ENCODE results near the gene PMFBP1.

Gene PMFBP1

DNA sequence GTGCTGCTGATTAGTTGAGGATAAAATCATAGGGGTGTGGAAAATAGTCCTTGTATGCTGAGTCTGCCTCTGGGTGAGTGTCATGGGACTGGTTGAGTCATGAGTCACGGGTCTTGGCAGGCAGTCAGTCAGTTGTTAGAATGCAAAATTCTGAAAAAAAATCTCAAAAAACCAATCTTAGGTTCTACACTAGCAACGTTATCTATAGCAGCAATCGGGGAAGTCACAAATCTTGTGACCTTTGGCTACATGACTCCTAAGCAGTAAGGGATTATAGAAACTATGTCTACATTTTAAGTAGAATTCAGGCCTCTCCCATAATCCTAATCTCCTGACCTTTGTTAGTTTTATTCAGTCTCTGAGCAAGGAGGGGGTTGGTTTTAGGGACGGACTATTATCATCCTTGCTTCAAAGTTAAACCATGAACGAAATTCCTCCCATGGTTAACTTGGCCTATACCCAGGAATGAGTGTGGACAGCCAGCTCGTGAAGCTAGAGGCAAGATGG, 18.0 kb upstream of the PMFBP1 start:
- no peaks in the 10 kb centered on the region for H3K36me3 ChIP-seq (ENCODE audit: control insufficient read depth in 1 of 2, insufficient read depth in 2 of 2, low read depth in 1 of 2, low read length in 2 of 2)
- no peak overlapping the region for H2BK120ac ChIP-seq (ENCODE audit: low read depth, low read length)
- peaks cover 35% of the 10 kb centered on the region for H3K9me3 ChIP-seq (ENCODE audit: control insufficient read depth, low read length)
- H2AFZ ChIP-seq (ENCODE audit: low read depth, low read length), result no peak overlapping the region
- H3K27ac ChIP-seq (ENCODE audit: low read length, poor library complexity, severe bottlenecking), result no peak overlapping the region
- H3K18ac ChIP-seq (ENCODE audit: low read depth in 1 of 2, low read length in 2 of 2), result no peak overlapping the region
- H3K4me2 ChIP-seq (ENCODE audit: low read length, poor library complexity, severe bottlenecking), result no peak overlapping the region
- no peak overlapping the region for H3K4ac ChIP-seq (ENCODE audit: low read depth in 1 of 2, low read length in 2 of 2)
- H3K9ac ChIP-seq (ENCODE audit: low read length), result peak overlapping the region; percentile 62
- H2BK15ac ChIP-seq (ENCODE audit: low read depth, poor library complexity, severe bottlenecking), result no peak overlapping the region
- no peak overlapping the region for H2BK5ac ChIP-seq (ENCODE audit: low read depth, low read length, poor library complexity, severe bottlenecking)
- H3K23ac ChIP-seq (ENCODE audit: low read length in 2 of 2), result no peak overlapping the region
- no peaks in the 10 kb centered on the region for H3K79me1 ChIP-seq (replicated peaks; ENCODE audit: low read length, poor library complexity, severe bottlenecking)
- H3K4me3 ChIP-seq (ENCODE audit: insufficient read depth in 1 of 2, low read depth in 1 of 2, low read length in 2 of 2), result no peak overlapping the region
- no peak overlapping the region for H2BK12ac ChIP-seq (ENCODE audit: low read length in 2 of 2)
- no peaks in the 10 kb centered on the region for H3K4me1 ChIP-seq (ENCODE audit: control insufficient read depth, insufficient read depth, low read depth, low read length)
- H3K27me3 ChIP-seq (ENCODE audit: control insufficient read depth in 1 of 2, insufficient read depth in 1 of 2, low read length in 2 of 2), result no peaks in the 10 kb centered on the region
- no peak overlapping the region for H3K14ac ChIP-seq (ENCODE audit: low read length in 2 of 2)
- 79% methylated on average over 4 of the region's 6 CpGs for WGBS
- H2AK5ac ChIP-seq (ENCODE audit: low read length, severe bottlenecking), result no peak overlapping the region
- DNase-seq, result peak; percentile 58
- no peak overlapping the region for H4K8ac ChIP-seq (ENCODE audit: low read length)
- H4K91ac ChIP-seq (ENCODE audit: low read length), result no peak overlapping the region

DNA sequence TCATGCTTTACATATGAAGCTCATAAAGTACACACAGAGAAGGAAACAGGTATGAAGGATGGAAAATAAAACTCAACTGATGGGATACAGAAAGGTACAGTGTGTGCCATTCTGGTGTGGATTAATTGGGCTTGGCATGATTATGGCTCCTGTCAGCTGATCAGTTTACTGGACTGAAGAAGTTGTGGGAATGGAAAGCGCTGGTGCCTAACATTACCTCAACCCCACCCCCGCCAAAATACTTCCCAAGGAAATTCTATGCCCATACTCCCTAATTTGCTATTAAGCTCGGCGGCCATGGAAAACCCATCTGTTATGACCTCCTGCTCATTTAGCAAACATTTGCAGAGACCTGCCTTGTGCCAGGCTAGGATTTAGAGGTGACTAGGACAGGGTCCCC, 16.6 kb upstream of the PMFBP1 start:
- Histone ChIP-seq H2BK15ac (ENCODE audit: low read depth, poor library complexity, severe bottlenecking) (no peak overlapping the region), H3K9ac (ENCODE audit: low read length) (no peak overlapping the region), H3K9me3 (ENCODE audit: control insufficient read depth, low read length) (peaks cover 35% of the 10 kb centered on the region), H3K14ac (ENCODE audit: low read length in 2 of 2) (no peak overlapping the region), H3K79me1 (replicated peaks; ENCODE audit: low read length, poor library complexity, severe bottlenecking) (no peaks in the 10 kb centered on the region), H3K4me1 (ENCODE audit: control insufficient read depth, insufficient read depth, low read depth, low read length) (no peaks in the 10 kb centered on the region), H3K27ac (ENCODE audit: low read length, poor library complexity, severe bottlenecking) (no peak overlapping the region), H3K18ac (ENCODE audit: low read depth in 1 of 2, low read length in 2 of 2) (no peak overlapping the region), H3K4me3 (ENCODE audit: insufficient read depth in 1 of 2, low read depth in 1 of 2, low read length in 2 of 2) (peak overlapping the region in 1 of 2 experiments; percentile 16), H3K4ac (ENCODE audit: low read depth in 1 of 2, low read length in 2 of 2) (no peak overlapping the region), H3K36me3 (ENCODE audit: control insufficient read depth in 1 of 2, insufficient read depth in 2 of 2, low read depth in 1 of 2, low read length in 2 of 2) (no peaks in the 10 kb centered on the region), H3K4me2 (ENCODE audit: low read length, poor library complexity, severe bottlenecking) (no peak overlapping the region), H2BK12ac (ENCODE audit: low read length in 2 of 2) (no peak overlapping the region), H3K23ac (ENCODE audit: low read length in 2 of 2) (no peak overlapping the region), H2AFZ (ENCODE audit: low read depth, low read length) (no peak overlapping the region), H3K27me3 (ENCODE audit: control insufficient read depth in 1 of 2, insufficient read depth in 1 of 2, low read length in 2 of 2) (peaks cover 0 to 4% of the 10 kb centered on the region in 2 experiments), H2BK120ac (ENCODE audit: low read depth, low read length) (no peak overlapping the region), H2AK5ac (ENCODE audit: low read length, severe bottlenecking) (no peak overlapping the region), H4K8ac (ENCODE audit: low read length) (no peak overlapping the region), H4K91ac (ENCODE audit: low read length) (no peak overlapping the region), H2BK5ac (ENCODE audit: low read depth, low read length, poor library complexity, severe bottlenecking) (no peak overlapping the region)
- 98% methylated on average over 4 of the region's 4 CpGs for WGBS
- DNase-seq, result no peak

DNA sequence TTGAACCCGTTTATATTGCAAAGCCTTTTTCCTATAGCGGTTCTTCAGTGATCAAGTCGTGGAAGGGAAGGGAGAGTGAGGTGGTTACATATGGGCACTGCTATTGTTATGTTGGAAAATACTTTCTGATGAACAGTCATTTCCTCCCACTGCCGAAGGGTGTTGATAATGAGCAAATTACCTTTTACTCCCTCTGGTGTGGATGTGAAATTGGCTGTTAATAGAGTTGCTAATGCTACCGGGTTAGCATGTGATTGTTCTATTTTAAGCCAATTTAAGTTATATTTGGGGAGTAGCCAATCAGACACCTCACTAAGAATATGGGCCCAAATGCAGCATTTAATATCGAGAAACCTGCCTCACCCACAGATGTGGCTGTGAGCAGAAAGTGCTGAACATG, 15.6 kb upstream of the PMFBP1 start:
- H3K4me3 ChIP-seq (ENCODE audit: insufficient read depth in 1 of 2, low read depth in 1 of 2, low read length in 2 of 2), result no peak overlapping the region
- H3K4ac ChIP-seq (ENCODE audit: low read depth in 1 of 2, low read length in 2 of 2), result no peak overlapping the region
- no peak overlapping the region for H4K91ac ChIP-seq (ENCODE audit: low read length)
- H3K27me3 ChIP-seq (ENCODE audit: control insufficient read depth in 1 of 2, insufficient read depth in 1 of 2, low read length in 2 of 2), result peaks cover 0 to 4% of the 10 kb centered on the region in 2 experiments
- no peak overlapping the region for H2BK5ac ChIP-seq (ENCODE audit: low read depth, low read length, poor library complexity, severe bottlenecking)
- peaks cover 2% of the 10 kb centered on the region for H3K4me1 ChIP-seq (ENCODE audit: control insufficient read depth, insufficient read depth, low read depth, low read length)
- H3K23ac ChIP-seq (ENCODE audit: low read length in 2 of 2), result no peak overlapping the region
- no peak overlapping the region for H2BK12ac ChIP-seq (ENCODE audit: low read length in 2 of 2)
- H4K8ac ChIP-seq (ENCODE audit: low read length), result no peak overlapping the region
- no peak overlapping the region for H3K4me2 ChIP-seq (ENCODE audit: low read length, poor library complexity, severe bottlenecking)
- H2AK5ac ChIP-seq (ENCODE audit: low read length, severe bottlenecking), result no peak overlapping the region
- H3K14ac ChIP-seq (ENCODE audit: low read length in 2 of 2), result no peak overlapping the region
- no peaks in the 10 kb centered on the region for H3K36me3 ChIP-seq (ENCODE audit: control insufficient read depth in 1 of 2, insufficient read depth in 2 of 2, low read depth in 1 of 2, low read length in 2 of 2)
- H3K27ac ChIP-seq (ENCODE audit: low read length, poor library complexity, severe bottlenecking), result no peak overlapping the region
- H3K18ac ChIP-seq (ENCODE audit: low read depth in 1 of 2, low read length in 2 of 2), result no peak overlapping the region
- no peak overlapping the region for H2AFZ ChIP-seq (ENCODE audit: low read depth, low read length)
- no peak for DNase-seq
- H2BK120ac ChIP-seq (ENCODE audit: low read depth, low read length), result no peak overlapping the region
- WGBS, result 85% methylated on average over 6 of the region's 6 CpGs
- no peaks in the 10 kb centered on the region for H3K79me1 ChIP-seq (replicated peaks; ENCODE audit: low read length, poor library complexity, severe bottlenecking)
- H2BK15ac ChIP-seq (ENCODE audit: low read depth, poor library complexity, severe bottlenecking), result no peak overlapping the region
- H3K9ac ChIP-seq (ENCODE audit: low read length), result no peak overlapping the region
- H3K9me3 ChIP-seq (ENCODE audit: control insufficient read depth, low read length), result peaks cover 35% of the 10 kb centered on the region

DNA sequence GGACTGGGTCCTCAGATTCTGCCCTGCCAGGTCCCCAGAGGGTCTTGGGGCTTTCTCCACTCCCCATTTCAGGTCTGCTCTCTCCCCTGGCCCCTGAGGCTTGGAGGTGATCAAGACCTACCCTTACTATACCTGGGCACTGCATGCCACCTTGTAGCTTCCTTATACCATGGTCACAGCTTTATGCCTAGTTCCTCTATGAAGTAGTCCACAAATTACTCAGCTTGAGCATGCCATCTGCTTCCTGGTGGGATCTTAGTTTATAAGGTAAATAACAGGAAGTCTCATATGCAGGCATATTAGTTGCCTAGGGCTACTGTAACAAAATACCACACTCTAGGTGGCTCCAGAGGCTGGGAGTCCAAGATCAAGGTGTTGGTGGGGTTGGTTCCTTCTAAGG, 11.0 kb upstream of the PMFBP1 start:
- no peak overlapping the region for H3K18ac ChIP-seq (ENCODE audit: low read depth in 1 of 2, low read length in 2 of 2)
- no peak overlapping the region for H2BK15ac ChIP-seq (ENCODE audit: low read depth, poor library complexity, severe bottlenecking)
- H4K8ac ChIP-seq (ENCODE audit: low read length), result no peak overlapping the region
- H2AK5ac ChIP-seq (ENCODE audit: low read length, severe bottlenecking), result no peak overlapping the region
- H3K4ac ChIP-seq (ENCODE audit: low read depth in 1 of 2, low read length in 2 of 2), result no peak overlapping the region
- H3K36me3 ChIP-seq (ENCODE audit: control insufficient read depth in 1 of 2, insufficient read depth in 2 of 2, low read depth in 1 of 2, low read length in 2 of 2), result no peaks in the 10 kb centered on the region
- H3K9me3 ChIP-seq (ENCODE audit: control insufficient read depth, low read length), result peaks cover 18% of the 10 kb centered on the region
- no peak overlapping the region for H3K27ac ChIP-seq (ENCODE audit: low read length, poor library complexity, severe bottlenecking)
- H2BK120ac ChIP-seq (ENCODE audit: low read depth, low read length), result no peak overlapping the region
- H3K9ac ChIP-seq (ENCODE audit: low read length), result no peak overlapping the region
- no peaks in the 10 kb centered on the region for H3K79me1 ChIP-seq (replicated peaks; ENCODE audit: low read length, poor library complexity, severe bottlenecking)
- no peak overlapping the region for H2BK12ac ChIP-seq (ENCODE audit: low read length in 2 of 2)
- no peak for DNase-seq
- no peak overlapping the region for H3K23ac ChIP-seq (ENCODE audit: low read length in 2 of 2)
- peaks cover 2% of the 10 kb centered on the region for H3K4me1 ChIP-seq (ENCODE audit: control insufficient read depth, insufficient read depth, low read depth, low read length)
- H3K14ac ChIP-seq (ENCODE audit: low read length in 2 of 2), result no peak overlapping the region
- H3K4me3 ChIP-seq (ENCODE audit: insufficient read depth in 1 of 2, low read depth in 1 of 2, low read length in 2 of 2), result no peak overlapping the region
- no peak overlapping the region for H3K4me2 ChIP-seq (ENCODE audit: low read length, poor library complexity, severe bottlenecking)
- H3K27me3 ChIP-seq (ENCODE audit: control insufficient read depth in 1 of 2, insufficient read depth in 1 of 2, low read length in 2 of 2), result peaks cover 0 to 15% of the 10 kb centered on the region in 2 experiments
- H4K91ac ChIP-seq (ENCODE audit: low read length), result no peak overlapping the region
- H2AFZ ChIP-seq (ENCODE audit: low read depth, low read length), result no peak overlapping the region
- no peak overlapping the region for H2BK5ac ChIP-seq (ENCODE audit: low read depth, low read length, poor library complexity, severe bottlenecking)

Data from mesenchymal stem cell (in vitro differentiated cells and primary cell).